ENCODE measurements around the gene XRCC5.
A peak's percentile ranks its signal among the peaks of the same experiment; 100 is the strongest.

XRCC5 gene

GRCh38 chr2:216081012-216081411, 28.1 kb upstream of the XRCC5 start:
- H3K27ac ChIP-seq: peak overlapping the region; percentile 71
- TF ChIP-seq CTCF (IDR thresholded peaks at IDR 0.05): no peak

GRCh38 chr2:216081487-216082116, 27.5 kb upstream of the XRCC5 start, which contains the start of the genes PECR and TMEM169:
Gene PECR, minus strand, starts transcription at chr2:216081809. Its CDS starts 68 bp downstream, at chr2:216081741.
Gene TMEM169, plus strand, starts transcription at chr2:216081919. Its CDS starts 14,045 bp downstream, at chr2:216095964.
- Histone ChIP-seq H3K36me3 (ENCODE audit: control insufficient read depth, insufficient read depth, low read length) (no peaks in the 10 kb centered on the region), H3K4me3 (ENCODE audit: low read depth, low read length) (peak within 1 kb of the TSS; percentile 69), H3K9me3 (ENCODE audit: control insufficient read depth, low read length) (no peaks in the 10 kb centered on the region), H2AFZ (peak within 1 kb of the TSS; percentile 99), H3K79me2 (peaks cover 5% of the 10 kb centered on the region), H3K27me3 (ENCODE audit: control insufficient read depth, insufficient read depth, low read length) (no peaks in the 10 kb centered on the region), H3K9ac (peak within 1 kb of the TSS; percentile 46), H3K4me2 (ENCODE audit: low read length) (peak within 1 kb of the TSS; percentile 97), H3K4me1 (no peaks in the 10 kb centered on the region), H3K27ac (peak within 1 kb of the TSS; percentile 71)
- no peak for TF ChIP-seq CTCF (IDR thresholded peaks at IDR 0.05)

More at GRCh38 chr2:216081012-216081411, 28.1 kb upstream of the XRCC5 start:
- Histone ChIP-seq H3K9me3 (ENCODE audit: control insufficient read depth, low read length) (no peaks in the 10 kb centered on the region), H3K4me1 (peaks cover 2% of the 10 kb centered on the region), H3K9ac (peak overlapping the region; percentile 46), H3K4me3 (ENCODE audit: low read depth, low read length) (peak overlapping the region; percentile 69), H3K27me3 (ENCODE audit: control insufficient read depth, insufficient read depth, low read length) (no peaks in the 10 kb centered on the region), H3K79me2 (peaks cover 5% of the 10 kb centered on the region), H3K36me3 (ENCODE audit: control insufficient read depth, insufficient read depth, low read length) (no peaks in the 10 kb centered on the region), H3K4me2 (ENCODE audit: low read length) (peak overlapping the region; percentile 97), H2AFZ (peak overlapping the region; percentile 99)

- H3K4me1 ChIP-seq: no peaks in the 10 kb centered on the region
- no peaks in the 10 kb centered on the region for H3K9me3 ChIP-seq (ENCODE audit: control insufficient read depth, low read length)
- H3K79me2 ChIP-seq: peaks cover 5% of the 10 kb centered on the region
- H3K4me2 ChIP-seq (ENCODE audit: low read length): peak overlapping the region; percentile 97
- H3K27ac ChIP-seq: peak overlapping the region; percentile 71
- H3K9ac ChIP-seq: peak overlapping the region; percentile 6
- H2AFZ ChIP-seq: peak overlapping the region; percentile 99
- peak overlapping the region; percentile 69 for H3K4me3 ChIP-seq (ENCODE audit: low read depth, low read length)
- no peak for TF ChIP-seq CTCF (IDR thresholded peaks at IDR 0.05)
- H3K36me3 ChIP-seq (ENCODE audit: control insufficient read depth, insufficient read depth, low read length): no peaks in the 10 kb centered on the region
- H3K27me3 ChIP-seq (ENCODE audit: control insufficient read depth, insufficient read depth, low read length): no peaks in the 10 kb centered on the region
Observed at GRCh38 chr2:216082117-216082711, 26.9 kb upstream of the XRCC5 start.

GRCh38 chr2:216082805-216083204, 26.3 kb upstream of the XRCC5 start:
- H3K4me1 ChIP-seq: no peaks in the 10 kb centered on the region
- H2AFZ ChIP-seq: no peak overlapping the region
- H3K36me3 ChIP-seq (ENCODE audit: control insufficient read depth, insufficient read depth, low read length): no peaks in the 10 kb centered on the region
- peaks cover 5% of the 10 kb centered on the region for H3K79me2 ChIP-seq
- no peak overlapping the region for H3K4me3 ChIP-seq (ENCODE audit: low read depth, low read length)
- no peak overlapping the region for H3K9ac ChIP-seq
- no peaks in the 10 kb centered on the region for H3K9me3 ChIP-seq (ENCODE audit: control insufficient read depth, low read length)
- no peak overlapping the region for H3K4me2 ChIP-seq (ENCODE audit: low read length)
- H3K27me3 ChIP-seq (ENCODE audit: control insufficient read depth, insufficient read depth, low read length): no peaks in the 10 kb centered on the region
- H3K27ac ChIP-seq: no peak overlapping the region
- no peak for TF ChIP-seq CTCF (IDR thresholded peaks at IDR 0.05)
